ENCODE measurements around the gene HNRNPA3. TPM values are rescaled to one million over a fixed set of nuclear protein-coding genes. Genes with fewer than 3 reads are reported as not detected.

HNRNPA3 gene
- total and polyA plus RNA-seq, 8 donors, result 22.6 to 187 (median 95.2) TPM

- WGBS, 5 donors, result 63 to 74% (median 69%) methylated on average over 5 of the region's 5 CpGs
- TF ChIP-seq, protein P1, sequence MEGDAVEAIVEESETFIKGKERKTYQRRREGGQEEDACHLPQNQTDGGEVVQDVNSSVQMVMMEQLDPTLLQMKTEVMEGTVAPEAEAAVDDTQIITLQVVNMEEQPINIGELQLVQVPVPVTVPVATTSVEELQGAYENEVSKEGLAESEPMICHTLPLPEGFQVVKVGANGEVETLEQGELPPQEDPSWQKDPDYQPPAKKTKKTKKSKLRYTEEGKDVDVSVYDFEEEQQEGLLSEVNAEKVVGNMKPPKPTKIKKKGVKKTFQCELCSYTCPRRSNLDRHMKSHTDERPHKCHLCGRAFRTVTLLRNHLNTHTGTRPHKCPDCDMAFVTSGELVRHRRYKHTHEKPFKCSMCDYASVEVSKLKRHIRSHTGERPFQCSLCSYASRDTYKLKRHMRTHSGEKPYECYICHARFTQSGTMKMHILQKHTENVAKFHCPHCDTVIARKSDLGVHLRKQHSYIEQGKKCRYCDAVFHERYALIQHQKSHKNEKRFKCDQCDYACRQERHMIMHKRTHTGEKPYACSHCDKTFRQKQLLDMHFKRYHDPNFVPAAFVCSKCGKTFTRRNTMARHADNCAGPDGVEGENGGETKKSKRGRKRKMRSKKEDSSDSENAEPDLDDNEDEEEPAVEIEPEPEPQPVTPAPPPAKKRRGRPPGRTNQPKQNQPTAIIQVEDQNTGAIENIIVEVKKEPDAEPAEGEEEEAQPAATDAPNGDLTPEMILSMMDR (IDR thresholded peaks at IDR 0.05), result no peak
- no peak for TF ChIP-seq POLR2A (IDR thresholded peaks at IDR 0.05)
- no peak for TF ChIP-seq EP300 (IDR thresholded peaks at IDR 0.05)
- no peak for TF ChIP-seq POLR2AphosphoS5 (IDR thresholded peaks at IDR 0.05)
- intact Hi-C loops (cut with DNase I; ENCODE audit: low total_unique reads), result no loop called here
- peaks cover 0 to 17% (median 0%) of the 10 kb centered on the region in 4 donors for H3K36me3 ChIP-seq
- no peak for DNase-seq
- no peaks in the 10 kb centered on the region for H3K27me3 ChIP-seq
- H3K4me1 ChIP-seq, result peaks cover 76 to 100% (median 96%) of the 10 kb centered on the region in 4 donors
- H3K4me3 ChIP-seq, result peak overlapping the region in 1 of 4 donors; percentile 14
- no peaks in the 10 kb centered on the region for H3K9me3 ChIP-seq
- peak overlapping the region; percentile 64 to 82 (median 78) for H3K27ac ChIP-seq
Observed at GRCh38 chr2:177252808-177253531, 40.4 kb downstream of the HNRNPA3 start.

DNA sequence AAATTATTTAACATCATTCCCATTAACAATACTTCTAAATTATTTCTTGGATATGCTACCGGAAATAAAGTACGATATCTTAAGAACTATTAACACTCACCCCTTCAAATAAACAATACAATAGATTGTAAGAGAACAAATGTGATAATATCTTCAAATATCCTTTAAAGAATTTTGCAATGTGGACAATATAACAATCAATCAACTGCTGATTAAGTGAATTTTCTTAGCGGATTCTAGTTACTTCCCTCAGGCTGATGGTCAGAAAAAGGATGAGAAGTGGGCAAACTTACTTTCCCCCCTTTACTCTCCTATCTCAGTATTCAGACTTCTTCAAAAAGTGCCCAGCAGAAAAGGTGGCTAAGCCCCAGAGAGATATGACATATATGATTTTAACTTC is 41.1 kb downstream of the HNRNPA3 start:
- H3K4me1 ChIP-seq, result peaks cover 69 to 100% (median 96%) of the 10 kb centered on the region in 4 donors
- H3K27ac ChIP-seq, result peak overlapping the region in 3 of 5 donors; percentile 52 to 82 (median 53)
- TF ChIP-seq POLR2AphosphoS5 (IDR thresholded peaks at IDR 0.05) (no peak), POLR2A (IDR thresholded peaks at IDR 0.05) (no peak), EP300 (IDR thresholded peaks at IDR 0.05) (no peak)
- TF ChIP-seq, protein P1 (IDR thresholded peaks at IDR 0.05), result no peak
- intact Hi-C loops (cut with DNase I; ENCODE audit: low total_unique reads), result no loop called here
- H3K27me3 ChIP-seq, result no peaks in the 10 kb centered on the region
- peak overlapping the region in 1 of 4 donors; percentile 14 for H3K4me3 ChIP-seq
- H3K9me3 ChIP-seq, result no peaks in the 10 kb centered on the region
- DNase-seq, result no peak
- 33 to 55% (median 42%) methylated on average over 3 of the region's 3 CpGs for WGBS, 5 donors
- H3K36me3 ChIP-seq, result peaks cover 0 to 12% (median 0%) of the 10 kb centered on the region in 4 donors

DNA sequence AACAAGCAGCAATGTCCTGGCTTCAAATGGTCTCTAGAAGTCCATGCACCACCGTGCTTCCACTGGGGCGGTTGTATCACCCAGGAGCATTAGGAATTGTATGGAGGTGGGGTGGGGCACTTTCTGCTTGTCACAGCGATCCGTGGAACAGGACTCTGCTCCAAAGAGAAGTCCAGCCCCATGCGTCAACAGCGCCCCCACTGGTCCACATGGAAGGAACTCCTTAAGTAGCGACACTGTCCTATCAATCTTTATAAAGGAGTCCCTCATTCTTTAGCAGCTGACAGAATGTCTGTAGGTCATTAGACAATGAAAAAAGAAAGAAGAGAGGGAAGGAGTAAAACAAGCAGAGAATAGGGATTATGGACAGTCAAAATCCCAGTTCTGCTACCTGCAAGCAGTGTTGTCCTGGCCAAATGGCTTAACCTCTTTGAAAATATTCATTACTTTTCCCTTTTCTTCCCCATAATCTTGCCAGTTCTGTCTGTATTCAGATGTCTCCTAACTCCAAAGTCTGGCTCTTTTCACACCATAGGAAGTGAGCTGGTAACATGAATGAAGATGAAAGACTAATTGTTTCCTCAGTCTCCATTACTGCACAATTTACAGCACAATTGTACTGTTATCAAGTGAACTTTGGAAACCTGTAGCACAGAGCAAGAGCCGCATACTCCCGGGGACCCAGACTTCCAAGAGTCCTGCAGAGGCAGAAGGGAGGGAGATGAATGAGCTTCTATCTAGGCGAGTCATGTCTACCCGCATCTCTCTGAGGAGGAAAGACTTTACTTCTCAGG is 42.0 kb downstream of the HNRNPA3 start:
- TF ChIP-seq EP300 (IDR thresholded peaks at IDR 0.05) (no peak), POLR2A (IDR thresholded peaks at IDR 0.05) (no peak), POLR2AphosphoS5 (IDR thresholded peaks at IDR 0.05) (no peak)
- TF ChIP-seq, protein P1 (IDR thresholded peaks at IDR 0.05), result peak in 3 of 7 experiments; percentile 11 to 35 (median 24)
- H3K9me3 ChIP-seq, result no peaks in the 10 kb centered on the region
- peaks cover 71 to 100% (median 97%) of the 10 kb centered on the region in 4 donors for H3K4me1 ChIP-seq
- peaks cover 0 to 8% (median 0%) of the 10 kb centered on the region in 4 donors for H3K36me3 ChIP-seq
- peak overlapping the region in 2 of 4 donors; percentile 12 to 18 for H3K4me3 ChIP-seq
- DNase-seq, result peak; percentile 67 to 85
- 32 to 57% (median 39%) methylated on average over 11 of the region's 11 CpGs for WGBS, 5 donors
- H3K27ac ChIP-seq, result peak overlapping the region in 4 of 5 donors; percentile 36 to 82 (median 52)
- intact Hi-C loops (cut with DNase I; ENCODE audit: low total_unique reads), result no loop called here
- no peaks in the 10 kb centered on the region for H3K27me3 ChIP-seq

GRCh38 chr2:177255227-177255601 is 42.6 kb downstream of the HNRNPA3 start:
- Histone ChIP-seq H3K9me3 (no peaks in the 10 kb centered on the region), H3K27me3 (no peaks in the 10 kb centered on the region), H3K36me3 (peaks cover 0 to 8% (median 0%) of the 10 kb centered on the region in 4 donors), H3K4me3 (peak overlapping the region in 2 of 4 donors; percentile 12 to 18), H3K27ac (peak overlapping the region in 3 of 5 donors; percentile 52 to 82 (median 53)), H3K4me1 (peaks cover 77 to 100% (median 96%) of the 10 kb centered on the region in 4 donors)
- intact Hi-C loops (cut with DNase I; ENCODE audit: low total_unique reads), result no loop called here
- TF ChIP-seq EP300 (IDR thresholded peaks at IDR 0.05), result no peak
- TF ChIP-seq, protein P1 (IDR thresholded peaks at IDR 0.05), result no peak
- no peak for TF ChIP-seq POLR2A (IDR thresholded peaks at IDR 0.05)
- TF ChIP-seq POLR2AphosphoS5 (IDR thresholded peaks at IDR 0.05), result no peak
- no peak for DNase-seq
- WGBS, 5 donors, result 35 to 51% (median 38%) methylated on average over 2 of the region's 2 CpGs
